Stimulated activated CD4-positive, alpha-beta T cell treated with anti-CD3 and anti-CD28 coated beads, Interleukin-2, amount 100 ng/mL, for 4 hours (primary cell): ENCODE data around the gene MTFR2.

Experiments
- DNase-seq: peaks from one replicate; pipeline ENCODE4 v3.0.0-alpha.2; 2020; ENCODE audit warnings: low read depth

Gene MTFR2

GRCh38 chr6:136249811-136250685, at the start of gene MTFR2:
Gene MTFR2 (minus strand): TSS chr6:136250311. CDS start chr6:136249099, 1,212 bp downstream.
- peak; percentile 85 for DNase-seq

- no peak for DNase-seq
Observed at GRCh38 chr6:136294621-136295020, 44.5 kb upstream of the MTFR2 start.

- DNase-seq = peak; percentile 53
Observed at GRCh38 chr6:136290410-136291010, 40.4 kb upstream of the MTFR2 start.

GRCh38 chr6:136289579-136290409, 39.7 kb upstream of the MTFR2 start, which contains the start of gene BCLAF1:
Gene BCLAF1 (minus strand): TSS chr6:136289846. CDS start chr6:136279866, 9,980 bp downstream.
- DNase-seq = peak; percentile 99

- DNase-seq = peak; percentile 89
Observed at GRCh38 chr6:136289327-136289578, 39.1 kb upstream of the MTFR2 start.

GRCh38 chr6:136288566-136289326, 38.6 kb upstream of the MTFR2 start:
- DNase-seq = peak; percentile 71

GRCh38 chr6:136284909-136285308, 34.8 kb upstream of the MTFR2 start:
- DNase-seq = no peak

GRCh38 chr6:136282906-136283305, 32.8 kb upstream of the MTFR2 start:
- no peak for DNase-seq

GRCh38 chr6:136280032-136280609, 30.0 kb upstream of the MTFR2 start:
- no peak for DNase-seq

- DNase-seq = no peak
Observed at GRCh38 chr6:136274062-136274461, 24.0 kb upstream of the MTFR2 start.

GRCh38 chr6:136265101-136265500, 15.0 kb upstream of the MTFR2 start:
- DNase-seq = no peak

- DNase-seq = no peak
Observed at GRCh38 chr6:136262940-136263339, 12.8 kb upstream of the MTFR2 start.

- DNase-seq = no peak
Observed at GRCh38 chr6:136254851-136255466, 4.8 kb upstream of the MTFR2 start.

- DNase-seq = no peak
Observed at GRCh38 chr6:136253734-136254133, 3.6 kb upstream of the MTFR2 start.

- no peak for DNase-seq
Observed at GRCh38 chr6:136252441-136252840, 2.3 kb upstream of the MTFR2 start.

GRCh38 chr6:136251394-136251793, 1.3 kb upstream of the MTFR2 start:
- DNase-seq = no peak

GRCh38 chr6:136250686-136251008, 536 bp upstream of the MTFR2 start:
- no peak for DNase-seq

GRCh38 chr6:136249336-136249735, 775 bp downstream of the MTFR2 start:
- DNase-seq = no peak

GRCh38 chr6:136244061-136244616, 6.0 kb downstream of the MTFR2 start:
- DNase-seq = no peak

- no peak for DNase-seq
Observed at GRCh38 chr6:136236466-136237293, 13.4 kb downstream of the MTFR2 start.
